CD14-positive monocyte (primary cell): ENCODE data around the gene RSPO3. TPM values are rescaled to one million over a fixed set of nuclear protein-coding genes. Genes with fewer than 3 reads are reported as not detected.

Experiments
- DNase-seq, 3 donors: peaks; one replicate each; pipeline ENCODE4 v3.0.0-alpha.2; 2011 to 2022
- H2AFZ ChIP-seq: 2 replicates; pipeline ENCODE4 v1.6.0; 2012; ENCODE audit warnings: mild to moderate bottlenecking, low read depth, low read length, inconsistent platforms; ENCODE audit not compliant: insufficient read depth, poor library complexity, severe bottlenecking
- H3K27ac ChIP-seq, 2 donors: 1 replicate in 1 of 2; 2 replicates in 1 of 2; pipeline ENCODE4 v1.5.1; 2012 to 2013; ENCODE audit warnings: low read length in 2 of 2, control low read depth in 1 of 2, inconsistent platforms in 1 of 2, low read depth in 1 of 2, mild to moderate bottlenecking in 1 of 2
- H3K27me3 ChIP-seq, 2 donors: one replicate each; pipeline versions ENCODE4 v1.6.0 to v1.6.1; 2011 to 2013; ENCODE audit warnings: low read length in 2 of 2; ENCODE audit not compliant: control insufficient read depth in 2 of 2, insufficient read depth in 2 of 2
- H3K36me3 ChIP-seq, 2 donors: replicated peaks in 1 of 2; 1 replicate in 1 of 2; 2 replicates in 1 of 2; pipeline versions ENCODE4 v1.5.1 to v1.6.1; 2012 to 2013; ENCODE audit warnings: low read length in 2 of 2, control low read depth in 1 of 2, inconsistent platforms in 1 of 2, mild to moderate bottlenecking in 1 of 2; ENCODE audit not compliant: insufficient read depth in 2 of 2, control insufficient read depth in 1 of 2
- H3K4me1 ChIP-seq, 2 donors: 1 replicate in 1 of 2; 2 replicates in 1 of 2; pipeline versions ENCODE4 v1.5.1 to v1.6.1; 2012 to 2013; ENCODE audit warnings: low read length in 2 of 2, control low read depth in 1 of 2, inconsistent platforms in 1 of 2, mild to moderate bottlenecking in 1 of 2, moderate library complexity in 1 of 2; ENCODE audit not compliant: insufficient read depth in 2 of 2, control insufficient read depth in 1 of 2
- H3K4me2 ChIP-seq: replicated peaks from 2 replicates; pipeline ENCODE3; 2012; ENCODE audit warnings: low read length, moderate library complexity, mild to moderate bottlenecking; ENCODE audit not compliant: poor library complexity, severe bottlenecking; ENCODE audit errors: extremely low read depth
- H3K4me3 ChIP-seq, 3 experiments: fragments of 200-600 bp in 1 of 3; sonication (generic) in 1 of 3; replicated peaks in 1 of 3; 1 replicate in 2 of 3; 2 replicates in 1 of 3; pipeline ENCODE4 v1.5.1; 2011 to 2013; ENCODE audit warnings: low read length in 3 of 3, mild to moderate bottlenecking in 3 of 3, control low read depth in 2 of 3, low read depth in 2 of 3, inconsistent platforms in 1 of 3, moderate library complexity in 1 of 3
- H3K79me2 ChIP-seq: 2 replicates; pipeline ENCODE4 v1.6.0; 2012; ENCODE audit warnings: mild to moderate bottlenecking, control low read depth, inconsistent platforms, low read length, moderate library complexity; ENCODE audit not compliant: insufficient read depth
- H3K9ac ChIP-seq: 2 replicates; pipeline ENCODE4 v1.6.0; 2017; ENCODE audit warnings: low read length, mild to moderate bottlenecking; ENCODE audit not compliant: insufficient read depth, poor library complexity, severe bottlenecking
- H3K9me3 ChIP-seq, 2 donors: replicated peaks in 1 of 2; 1 replicate in 1 of 2; 2 replicates in 1 of 2; pipeline versions ENCODE4 v1.5.1 to v1.6.1; 2012 to 2013; ENCODE audit warnings: low read length in 2 of 2, control low read depth in 1 of 2; ENCODE audit not compliant: control insufficient read depth in 1 of 2, insufficient read depth in 1 of 2
- H4K20me1 ChIP-seq: 2 replicates; pipeline ENCODE4 v1.6.0; 2012; ENCODE audit warnings: mild to moderate bottlenecking, low read length, control low read depth, moderate library complexity; ENCODE audit not compliant: insufficient read depth
- H3K27ac Mint-ChIP-seq, 7 donors: one replicate each; pipeline ENCODE4 v1.8.0; 2020; ENCODE audit warnings: mild to moderate bottlenecking in 7 of 7, mixed read lengths in 7 of 7, moderate library complexity in 6 of 7, inconsistent platforms in 2 of 7
- H3K27me3 Mint-ChIP-seq, 3 donors: one replicate each; pipeline ENCODE4 v1.8.0; 2021 to 2022; ENCODE audit warnings: low read depth in 3 of 3, mild to moderate bottlenecking in 3 of 3, mixed read lengths in 3 of 3, moderate library complexity in 3 of 3, inconsistent platforms in 1 of 3
- H3K36me3 Mint-ChIP-seq, 2 donors: one replicate each; pipeline ENCODE4 v1.8.0; 2020; ENCODE audit warnings: mixed read lengths in 2 of 2, inconsistent platforms in 1 of 2, mild to moderate bottlenecking in 1 of 2
- H3K4me1 Mint-ChIP-seq: one replicate; pipeline ENCODE4 v1.8.0; 2020; ENCODE audit warnings: mild to moderate bottlenecking, mixed read lengths
- H3K4me3 Mint-ChIP-seq, 2 donors: one replicate each; pipeline ENCODE4 v1.8.0; 2020; ENCODE audit warnings: mild to moderate bottlenecking in 2 of 2, mixed read lengths in 2 of 2, moderate library complexity in 1 of 2
- H3K9me3 Mint-ChIP-seq, 7 donors: one replicate each; pipeline ENCODE4 v1.8.0; 2020 to 2022; ENCODE audit warnings: mixed read lengths in 7 of 7, mild to moderate bottlenecking in 6 of 7, moderate library complexity in 6 of 7, inconsistent platforms in 2 of 7
- CTCF ChIP-seq: fragments of 200-600 bp; IDR thresholded peaks from one replicate; pipeline ENCODE4 v1.8.0; 2022; ENCODE audit warnings: antibody characterized with exemption, mild to moderate bottlenecking
- WGBS: methylation state at CpG from one replicate; pipeline ENCODE4 v1.1.5; 2013; ENCODE audit warnings: missing lambda C conversion rate; ENCODE audit not compliant: insufficient coverage; 5-methylcytosine and 5-hydroxymethylcytosine counted together
- intact Hi-C, 2 donors: fragments of 100-400 bp; cut with micrococcal nuclease; formaldehyde crosslinking; loops; one replicate each; pipeline versions ENCODE4 v1.15.0 to v1.15.1; 2023
- polyA plus RNA-seq, 3 donors: library from polyadenylated mRNA; depleted of rRNA in 1 of 3; unstranded in 2 of 3; stranded (reverse) in 1 of 3; fragments of 300-500 nt in 2 of 3; fragments of >200 nt in 1 of 3; fragmentation: Illumina TruSeq in 2 of 3; gene quantifications; 1 replicate in 2 of 3; 2 replicates in 1 of 3; pipeline ENCODE4 v1.2.3, GENCODE V29; 2012 to 2021

RSPO3 gene
- polyA plus RNA-seq, 3 donors: not detected

- Mint-ChIP-seq H3K27me3 (no peaks in the 10 kb centered on the region), H3K4me3 (no peak overlapping the region), H3K27ac (peak overlapping the region in 5 of 7 donors; percentile 10 to 67 (median 26)), H3K9me3 (no peaks in the 10 kb centered on the region), H3K4me1 (peaks cover 24% of the 10 kb centered on the region), H3K36me3 (no peaks in the 10 kb centered on the region)
- H2AFZ ChIP-seq: no peak overlapping the region
- no peaks in the 10 kb centered on the region for H3K27me3 ChIP-seq
- TF ChIP-seq CTCF: no peak
- H3K27ac ChIP-seq: peak overlapping the region in 1 of 2 donors; percentile 81
- WGBS: no CpG with 5 or more reads among the region's 1 CpG
- no peaks in the 10 kb centered on the region for H3K9me3 ChIP-seq
- no peak overlapping the region for H3K4me2 ChIP-seq
- no peak overlapping the region for H3K9ac ChIP-seq
- DNase-seq: no peak
- no peaks in the 10 kb centered on the region for H4K20me1 ChIP-seq
- H3K4me1 ChIP-seq: peaks cover 23 to 29% of the 10 kb centered on the region in 2 donors
- intact Hi-C loops: no loop called here
- H3K36me3 ChIP-seq: no peaks in the 10 kb centered on the region
- no peaks in the 10 kb centered on the region for H3K79me2 ChIP-seq
- no peak overlapping the region for H3K4me3 ChIP-seq
Observed at GRCh38 chr6:127191716-127192115, 73.2 kb downstream of the RSPO3 start.

GRCh38 chr6:127192911-127193541, 74.6 kb downstream of the RSPO3 start:
- no peaks in the 10 kb centered on the region for H3K27me3 ChIP-seq
- Mint-ChIP-seq H3K4me3 (peak overlapping the region in 1 of 2 donors; percentile 39), H3K4me1 (peaks cover 34% of the 10 kb centered on the region), H3K9me3 (no peaks in the 10 kb centered on the region), H3K27me3 (no peaks in the 10 kb centered on the region), H3K36me3 (no peaks in the 10 kb centered on the region), H3K27ac (peak overlapping the region; percentile 76 to 95 (median 85))
- H3K9me3 ChIP-seq: no peaks in the 10 kb centered on the region
- no peak for TF ChIP-seq CTCF
- no peaks in the 10 kb centered on the region for H3K36me3 ChIP-seq
- intact Hi-C loops: no loop called here
- peaks cover 33 to 38% of the 10 kb centered on the region in 2 donors for H3K4me1 ChIP-seq
- peak overlapping the region in 1 of 3 experiments; percentile 53 for H3K4me3 ChIP-seq
- H3K27ac ChIP-seq: peak overlapping the region in 1 of 2 donors; percentile 81
- no CpG with 5 or more reads among the region's 3 CpGs for WGBS
- H4K20me1 ChIP-seq: no peaks in the 10 kb centered on the region
- H3K4me2 ChIP-seq: peak overlapping the region; percentile 48
- peak; percentile 54 to 79 (median 54) for DNase-seq
- H2AFZ ChIP-seq: peak overlapping the region; percentile 13
- H3K79me2 ChIP-seq: no peaks in the 10 kb centered on the region
- H3K9ac ChIP-seq: no peak overlapping the region
